ENCODE measurements around the gene NKTR. TPM values are rescaled to one million over a fixed set of nuclear protein-coding genes. Genes with fewer than 3 reads are reported as not detected.
A peak's percentile ranks its signal among the peaks of the same experiment; 100 is the strongest.

Gene NKTR
- total and polyA plus RNA-seq, 9 donors = 26.2 to 114 (median 79.8) TPM

- Histone ChIP-seq H3K27ac (peak overlapping the region in 1 of 2 donors; percentile 36), H3K4me3 (no peak overlapping the region), H3K4me1 (ENCODE audit: insufficient read depth) (peaks cover 7% of the 10 kb centered on the region), H3K27me3 (no peaks in the 10 kb centered on the region), H3K36me3 (no peaks in the 10 kb centered on the region), H3K9me3 (no peaks in the 10 kb centered on the region)
- TF ChIP-seq POLR2A (IDR thresholded peaks at IDR 0.05) = no peak
- no peak for TF ChIP-seq CTCF (IDR thresholded peaks at IDR 0.05)
- no peak for TF ChIP-seq EP300 (IDR thresholded peaks at IDR 0.05)
- intact Hi-C loops (cut with DNase I) = no loop called here
- 5 to 27% (median 8%) methylated on average over 3 of the region's 3 CpGs for WGBS, 3 donors
- no peak for DNase-seq
These were observed 38.2 kb upstream of the NKTR start for GRCh38 chr3:42562047-42562907.

- no peak overlapping the region for H3K27ac ChIP-seq
- no peak for TF ChIP-seq POLR2A (IDR thresholded peaks at IDR 0.05)
- TF ChIP-seq EP300 (IDR thresholded peaks at IDR 0.05) = no peak
- TF ChIP-seq CTCF (IDR thresholded peaks at IDR 0.05) = no peak
- no peaks in the 10 kb centered on the region for H3K36me3 ChIP-seq
- H3K27me3 ChIP-seq = no peaks in the 10 kb centered on the region
- no peaks in the 10 kb centered on the region for H3K9me3 ChIP-seq
- intact Hi-C loops (cut with DNase I) = no loop called here
- WGBS, 3 donors = 75 to 89% (median 88%) methylated on average over 2 of the region's 2 CpGs
- H3K4me3 ChIP-seq = no peak overlapping the region
- H3K4me1 ChIP-seq (ENCODE audit: insufficient read depth) = no peaks in the 10 kb centered on the region
- no peak for DNase-seq
These were observed 30.8 kb upstream of the NKTR start for GRCh38 chr3:42569593-42570142.

- Histone ChIP-seq H3K9me3 (no peaks in the 10 kb centered on the region), H3K4me3 (no peak overlapping the region), H3K36me3 (no peaks in the 10 kb centered on the region), H3K4me1 (ENCODE audit: insufficient read depth) (no peaks in the 10 kb centered on the region), H3K27ac (no peak overlapping the region), H3K27me3 (no peaks in the 10 kb centered on the region)
- TF ChIP-seq CTCF (IDR thresholded peaks at IDR 0.05) (no peak), EP300 (IDR thresholded peaks at IDR 0.05) (no peak), POLR2A (IDR thresholded peaks at IDR 0.05) (no peak)
- WGBS, 3 donors = 68 to 76% (median 74%) methylated on average over 3 of the region's 3 CpGs
- DNase-seq = no peak
- intact Hi-C loops (cut with DNase I) = no loop called here
These were observed 28.2 kb upstream of the NKTR start for GRCh38 chr3:42572278-42572677.

- Histone ChIP-seq H3K4me1 (ENCODE audit: insufficient read depth) (no peaks in the 10 kb centered on the region), H3K27ac (no peak overlapping the region), H3K4me3 (no peak overlapping the region), H3K9me3 (no peaks in the 10 kb centered on the region), H3K27me3 (no peaks in the 10 kb centered on the region), H3K36me3 (no peaks in the 10 kb centered on the region)
- TF ChIP-seq CTCF (IDR thresholded peaks at IDR 0.05) (no peak), POLR2A (IDR thresholded peaks at IDR 0.05) (no peak), EP300 (IDR thresholded peaks at IDR 0.05) (no peak)
- intact Hi-C loops (cut with DNase I) = no loop called here
- no peak for DNase-seq
These were observed 25.2 kb upstream of the NKTR start for GRCh38 chr3:42575137-42575741.
